ENCODE results near the gene TXNDC11. TPM values are rescaled to one million over a fixed set of nuclear protein-coding genes. Genes with fewer than 3 reads are reported as not detected.

Gene TXNDC11
- total RNA-seq, 1 donor from 2014 or later = 26.7 TPM

DNA sequence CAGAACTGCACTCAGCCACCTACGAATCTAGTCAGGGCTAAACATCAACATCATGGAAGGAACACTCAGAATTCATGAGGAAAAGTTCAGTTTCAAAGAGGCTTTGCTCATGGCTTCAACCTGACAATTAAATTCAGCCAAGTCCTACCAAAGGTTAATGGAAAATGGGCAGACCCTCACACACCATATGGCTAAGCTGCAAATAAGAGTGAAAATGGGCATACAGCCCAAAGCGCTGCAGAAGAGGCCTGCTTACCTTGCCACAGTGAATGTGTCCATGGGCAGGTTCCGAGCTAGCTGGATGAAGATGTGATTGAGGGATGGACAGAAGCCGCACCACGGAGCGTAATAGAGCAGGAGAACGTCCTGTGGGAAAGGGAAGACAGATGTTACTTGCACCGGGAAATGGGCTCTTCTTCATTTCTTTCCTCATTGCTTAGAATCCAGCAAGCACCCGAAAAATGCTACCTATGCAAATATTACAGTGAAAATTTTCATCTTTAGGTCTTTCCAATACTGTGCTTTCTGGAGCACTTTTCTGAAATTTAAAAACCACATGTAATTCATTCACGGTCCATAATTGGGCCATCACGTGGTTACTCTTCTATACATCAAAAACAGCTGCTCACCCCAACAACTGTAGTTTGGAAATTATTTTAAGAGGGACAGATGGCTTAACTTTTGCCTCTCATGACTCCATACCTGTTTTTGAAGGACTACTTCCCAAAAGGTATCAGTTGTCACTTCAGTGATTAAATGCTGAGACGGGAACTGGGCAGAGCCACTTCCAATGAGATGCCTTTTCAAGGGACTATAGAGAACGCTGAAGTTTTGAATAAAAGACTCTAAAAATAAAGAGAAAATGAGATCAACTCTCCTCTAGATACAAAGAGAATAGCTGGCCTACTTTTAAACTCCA is 54.8 kb downstream of the TXNDC11 start:
- H3K27ac Mint-ChIP-seq = no peak overlapping the region
- H3K27me3 Mint-ChIP-seq = no peaks in the 10 kb centered on the region
- TF ChIP-seq, protein P1, sequence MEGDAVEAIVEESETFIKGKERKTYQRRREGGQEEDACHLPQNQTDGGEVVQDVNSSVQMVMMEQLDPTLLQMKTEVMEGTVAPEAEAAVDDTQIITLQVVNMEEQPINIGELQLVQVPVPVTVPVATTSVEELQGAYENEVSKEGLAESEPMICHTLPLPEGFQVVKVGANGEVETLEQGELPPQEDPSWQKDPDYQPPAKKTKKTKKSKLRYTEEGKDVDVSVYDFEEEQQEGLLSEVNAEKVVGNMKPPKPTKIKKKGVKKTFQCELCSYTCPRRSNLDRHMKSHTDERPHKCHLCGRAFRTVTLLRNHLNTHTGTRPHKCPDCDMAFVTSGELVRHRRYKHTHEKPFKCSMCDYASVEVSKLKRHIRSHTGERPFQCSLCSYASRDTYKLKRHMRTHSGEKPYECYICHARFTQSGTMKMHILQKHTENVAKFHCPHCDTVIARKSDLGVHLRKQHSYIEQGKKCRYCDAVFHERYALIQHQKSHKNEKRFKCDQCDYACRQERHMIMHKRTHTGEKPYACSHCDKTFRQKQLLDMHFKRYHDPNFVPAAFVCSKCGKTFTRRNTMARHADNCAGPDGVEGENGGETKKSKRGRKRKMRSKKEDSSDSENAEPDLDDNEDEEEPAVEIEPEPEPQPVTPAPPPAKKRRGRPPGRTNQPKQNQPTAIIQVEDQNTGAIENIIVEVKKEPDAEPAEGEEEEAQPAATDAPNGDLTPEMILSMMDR (conservative IDR thresholded peaks at IDR 0.05) = no peak
- no peaks in the 10 kb centered on the region for H3K9me3 Mint-ChIP-seq
- H3K4me3 Mint-ChIP-seq = no peak overlapping the region
- H3K36me3 Mint-ChIP-seq = peaks cover 27% of the 10 kb centered on the region
- peaks cover 8% of the 10 kb centered on the region for H3K4me1 Mint-ChIP-seq (ENCODE audit: unreplicated experiment)
- DNase-seq (ENCODE audit: extremely low spot score, unreplicated experiment) = no peak

- TF ChIP-seq, protein P1 (conservative IDR thresholded peaks at IDR 0.05) = no peak
- H3K36me3 Mint-ChIP-seq = peaks cover 25% of the 10 kb centered on the region
- peaks cover 8% of the 10 kb centered on the region for H3K4me1 Mint-ChIP-seq (ENCODE audit: unreplicated experiment)
- H3K9me3 Mint-ChIP-seq = no peaks in the 10 kb centered on the region
- no peaks in the 10 kb centered on the region for H3K27me3 Mint-ChIP-seq
- H3K27ac Mint-ChIP-seq = no peak overlapping the region
- no peak for DNase-seq (ENCODE audit: extremely low spot score, unreplicated experiment)
- no peak overlapping the region for H3K4me3 Mint-ChIP-seq
These were observed 55.8 kb downstream of the TXNDC11 start for GRCh38 chr16:11686713-11687380.

DNA sequence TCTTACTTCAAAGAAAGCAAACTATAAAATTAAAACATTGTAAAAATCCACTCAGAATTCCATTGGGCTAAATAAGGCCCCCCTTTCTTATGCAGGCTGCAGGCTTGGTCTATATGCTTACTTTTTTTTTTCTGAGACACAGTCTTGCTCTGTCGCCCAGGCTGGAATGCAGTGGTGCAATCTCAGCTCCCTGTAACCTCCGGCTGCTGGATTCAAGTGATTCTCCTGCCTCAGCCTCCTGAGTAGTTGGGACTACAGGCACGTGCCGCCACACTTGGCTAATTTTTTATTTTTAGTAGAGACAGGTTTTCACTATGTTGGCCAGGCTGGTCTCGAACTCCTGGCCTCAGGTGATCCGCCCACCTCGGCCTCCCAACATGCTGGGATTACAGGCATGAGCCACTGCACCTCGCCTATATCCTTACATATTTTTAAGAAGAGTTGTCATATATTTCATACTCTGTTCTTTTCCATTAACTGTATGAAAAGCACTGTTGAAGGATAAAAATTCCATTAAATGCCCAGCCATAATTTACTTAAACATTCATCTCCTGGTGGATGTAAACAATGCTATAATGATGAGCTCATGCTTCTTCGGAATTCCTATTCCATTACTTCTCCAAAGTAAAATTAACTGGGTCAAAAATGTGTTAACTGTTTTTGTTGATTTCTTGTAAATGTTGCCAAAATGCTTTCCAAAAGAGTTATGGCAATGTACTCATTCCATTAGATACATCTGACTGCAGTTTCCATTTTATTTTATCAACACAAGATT is 56.6 kb downstream of the TXNDC11 start:
- TF ChIP-seq, protein P1 (conservative IDR thresholded peaks at IDR 0.05) = no peak
- H3K27ac Mint-ChIP-seq = no peak overlapping the region

GRCh38 chr16:11684231-11685025 is 58.2 kb downstream of the TXNDC11 start:
- peaks cover 4% of the 10 kb centered on the region for H3K4me1 Mint-ChIP-seq (ENCODE audit: unreplicated experiment)
- H3K36me3 Mint-ChIP-seq = peaks cover 21% of the 10 kb centered on the region
- H3K4me3 Mint-ChIP-seq = no peak overlapping the region
- TF ChIP-seq, protein P1 (conservative IDR thresholded peaks at IDR 0.05) = no peak
- no peaks in the 10 kb centered on the region for H3K27me3 Mint-ChIP-seq
- no peak for DNase-seq (ENCODE audit: extremely low spot score, unreplicated experiment)
- H3K27ac Mint-ChIP-seq = no peak overlapping the region
- H3K9me3 Mint-ChIP-seq = no peaks in the 10 kb centered on the region

More for the DNA sequence above, 56.6 kb downstream of the TXNDC11 start:
- no peak for DNase-seq (ENCODE audit: extremely low spot score, unreplicated experiment)
- H3K4me1 Mint-ChIP-seq (ENCODE audit: unreplicated experiment) = peaks cover 8% of the 10 kb centered on the region
- H3K9me3 Mint-ChIP-seq = no peaks in the 10 kb centered on the region
- H3K36me3 Mint-ChIP-seq = peaks cover 21% of the 10 kb centered on the region
- H3K27me3 Mint-ChIP-seq = no peaks in the 10 kb centered on the region
- H3K4me3 Mint-ChIP-seq = no peak overlapping the region

DNA sequence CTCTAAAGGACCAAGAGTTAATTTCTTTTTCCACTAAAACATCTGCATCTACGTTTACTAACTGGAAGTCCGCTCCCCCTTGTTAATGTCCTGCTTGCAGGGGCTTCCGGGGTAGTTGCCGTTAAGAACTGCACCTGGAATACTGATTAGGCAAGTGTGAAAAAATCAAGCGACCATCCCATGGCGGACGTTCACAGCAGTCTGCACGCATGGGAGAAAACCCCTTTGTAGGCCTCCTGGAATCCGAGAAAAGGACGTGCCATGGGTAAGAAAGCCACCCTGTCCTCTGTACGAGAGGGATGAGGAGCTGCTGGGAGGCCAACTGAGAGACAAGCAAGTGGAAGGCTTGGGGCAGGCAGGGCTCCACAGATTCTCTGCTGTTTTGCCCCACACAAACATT is 59.5 kb downstream of the TXNDC11 start:
- Mint-ChIP-seq H3K9me3 (no peaks in the 10 kb centered on the region), H3K4me1 (ENCODE audit: unreplicated experiment) (peaks cover 4% of the 10 kb centered on the region), H3K36me3 (peaks cover 21% of the 10 kb centered on the region), H3K27ac (no peak overlapping the region), H3K4me3 (no peak overlapping the region), H3K27me3 (no peaks in the 10 kb centered on the region)
- TF ChIP-seq, protein P1 (conservative IDR thresholded peaks at IDR 0.05) = no peak
- DNase-seq (ENCODE audit: extremely low spot score, unreplicated experiment) = no peak

Measured in type B pancreatic cell (in vitro differentiated cells).